HG03460 (cell line): Measurements from ENCODE around the gene KHK.

Source experiments
- ATAC-seq: cut with Tn5 transposase; IDR thresholded peaks from one replicate; pipeline ENCODE4 v1.9.1; 2021; ENCODE audit not compliant: unreplicated experiment

Gene KHK

GRCh38 chr2:27149570-27150405 lies 63.2 kb downstream of the KHK start:
- ATAC-seq = no peak
